Naive thymus-derived CD4-positive, alpha-beta T cell (primary cell): Measurements from ENCODE around the gene TFPI. TPM values are rescaled to one million over a fixed set of nuclear protein-coding genes. Genes with fewer than 3 reads are reported as not detected.

ENCODE experiments used
- ATAC-seq: fragments of 150-1000 bp; cut with Tn5 transposase; 2 replicates; pipeline ENCODE4 v1.10.0; 2021; ENCODE audit warnings: mild to moderate bottlenecking, moderate library complexity
- CTCF ChIA-PET: fragments of 350-600 bp; sonication (Branson Sonifier 250); formaldehyde crosslinking; loops from one replicate; lab custom pipeline; 2021; ENCODE audit warnings: antibody characterized with exemption; lab: Charles Lee
- POLR2A ChIA-PET: fragments of 350-600 bp; sonication (Branson Sonifier 250); formaldehyde crosslinking; loops from one replicate; lab custom pipeline; 2021; ENCODE audit warnings: antibody characterized with exemption, inconsistent platforms; lab: Charles Lee
- DNase-seq, 9 donors: peaks; one replicate each; pipeline versions ENCODE4 v3.0.0 to v3.0.0-alpha.2; 2020 to 2022; ENCODE audit warnings: mixed read lengths in 1 of 9
- H3K27ac ChIP-seq: one replicate; pipeline ENCODE4 v1.7.0; 2013; ENCODE audit warnings: mild to moderate bottlenecking, low read depth, low read length, moderate library complexity
- H3K27me3 ChIP-seq, 2 donors: one replicate each; pipeline ENCODE4 v1.7.0; 2013; ENCODE audit warnings: low read length in 2 of 2, mild to moderate bottlenecking in 2 of 2, moderate library complexity in 2 of 2; ENCODE audit not compliant: control insufficient read depth in 2 of 2, insufficient read depth in 2 of 2
- H3K36me3 ChIP-seq, 3 experiments: 1 replicate in 2 of 3; 2 replicates in 1 of 3; pipeline ENCODE4 v1.7.0; 2013; ENCODE audit warnings: low read length in 3 of 3, mild to moderate bottlenecking in 3 of 3, moderate library complexity in 1 of 3; ENCODE audit not compliant: insufficient read depth in 3 of 3, control insufficient read depth in 2 of 3
- H3K4me1 ChIP-seq, 2 donors: one replicate each; pipeline ENCODE4 v1.7.0; 2013; ENCODE audit warnings: low read length in 2 of 2, mild to moderate bottlenecking in 2 of 2, moderate library complexity in 1 of 2; ENCODE audit not compliant: control insufficient read depth in 2 of 2, insufficient read depth in 2 of 2
- H3K4me3 ChIP-seq: 2 replicates; pipeline ENCODE4 v1.7.0; 2013; ENCODE audit warnings: mild to moderate bottlenecking, low read length
- H3K9me3 ChIP-seq, 3 experiments: 1 replicate in 2 of 3; 2 replicates in 1 of 3; pipeline ENCODE4 v1.7.0; 2013; ENCODE audit warnings: low read length in 3 of 3; ENCODE audit not compliant: control insufficient read depth in 2 of 3
- H3K27ac Mint-ChIP-seq, 9 donors: one replicate each; pipeline ENCODE4 v1.8.0; 2020 to 2022; ENCODE audit warnings: mixed read lengths in 9 of 9, mild to moderate bottlenecking in 8 of 9, moderate library complexity in 5 of 9, inconsistent platforms in 2 of 9
- H3K27me3 Mint-ChIP-seq, 5 donors: one replicate each; pipeline ENCODE4 v1.8.0; 2021 to 2022; ENCODE audit warnings: mixed read lengths in 5 of 5, mild to moderate bottlenecking in 1 of 5
- H3K36me3 Mint-ChIP-seq, 5 donors: one replicate each; pipeline ENCODE4 v1.8.0; 2020 to 2022; ENCODE audit warnings: mixed read lengths in 5 of 5, mild to moderate bottlenecking in 3 of 5, inconsistent platforms in 1 of 5
- H3K4me1 Mint-ChIP-seq, 7 donors: one replicate each; pipeline ENCODE4 v1.8.0; 2020 to 2022; ENCODE audit warnings: mixed read lengths in 7 of 7, mild to moderate bottlenecking in 3 of 7, inconsistent platforms in 1 of 7
- H3K4me3 Mint-ChIP-seq, 10 donors: one replicate each; pipeline ENCODE4 v1.8.0; 2020 to 2022; ENCODE audit warnings: mild to moderate bottlenecking in 10 of 10, mixed read lengths in 10 of 10, moderate library complexity in 6 of 10, inconsistent platforms in 2 of 10
- H3K9me3 Mint-ChIP-seq, 11 donors: one replicate each; pipeline ENCODE4 v1.8.0; 2020 to 2022; ENCODE audit warnings: mixed read lengths in 11 of 11, mild to moderate bottlenecking in 4 of 11, inconsistent platforms in 1 of 11, moderate library complexity in 1 of 11
- intact Hi-C, 2 donors: fragments of 100-400 bp; cut with micrococcal nuclease; formaldehyde crosslinking; loops; one replicate each; pipeline ENCODE4 v1.15.1; 2023
- polyA plus RNA-seq, 2 donors: library from polyadenylated mRNA; unstranded; fragments of 300-500 nt; fragmentation: Illumina TruSeq; gene quantifications; one replicate each; pipeline ENCODE4 v1.2.3, GENCODE V29; 2021
- total RNA-seq, 6 experiments: library from RNA in 5 of 6; stranded (reverse) in 5 of 6; gene quantifications; 1 replicate in 5 of 6; 2 replicates in 1 of 6; pipeline ENCODE4 v1.2.3 and lab custom pipeline; 2021 to 2026

The TFPI gene
- total and polyA plus RNA-seq, 7 experiments from 2014 or later, result 0.15 to 1.2 (median 0.56) TPM; not detected in 4

DNA sequence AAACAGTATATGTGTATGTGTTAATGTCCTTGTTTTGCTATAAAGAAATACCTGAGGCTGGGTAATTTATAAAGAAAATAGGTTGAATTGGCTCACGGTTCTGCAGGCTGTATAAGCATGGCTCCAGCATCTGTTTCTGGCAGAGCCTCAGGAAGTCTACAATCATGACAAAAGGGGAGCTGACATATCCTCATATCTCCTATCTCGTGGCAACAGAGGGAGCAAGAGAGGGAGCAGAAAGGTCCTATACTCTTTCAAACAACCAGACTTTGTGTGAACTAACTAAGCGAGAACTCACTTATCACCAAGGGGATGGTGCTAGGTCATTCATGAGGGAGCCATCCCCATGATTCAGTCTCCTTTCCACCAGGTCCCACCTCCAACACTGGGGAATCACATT is 119.2 kb downstream of the TFPI start:
- Histone ChIP-seq H3K27me3 (no peaks in the 10 kb centered on the region), H3K36me3 (no peaks in the 10 kb centered on the region), H3K4me3 (no peak overlapping the region), H3K4me1 (no peaks in the 10 kb centered on the region), H3K9me3 (no peaks in the 10 kb centered on the region), H3K27ac (no peak overlapping the region)
- no peak for ATAC-seq
- Mint-ChIP-seq H3K36me3 (no peaks in the 10 kb centered on the region), H3K4me1 (peaks cover 0 to 2% (median 0%) of the 10 kb centered on the region in 7 donors), H3K4me3 (no peak overlapping the region), H3K27me3 (no peaks in the 10 kb centered on the region), H3K27ac (no peak overlapping the region), H3K9me3 (no peaks in the 10 kb centered on the region)
- intact Hi-C loops, result no loop called here
- POLR2A ChIA-PET, result no interaction called here
- CTCF ChIA-PET, result interaction anchor here (0.6 kb wide), 1 partner anchor 8 kb away, joined by 3 read pairs; no protein-coding TSS in a partner anchor
- DNase-seq, result no peak

DNA sequence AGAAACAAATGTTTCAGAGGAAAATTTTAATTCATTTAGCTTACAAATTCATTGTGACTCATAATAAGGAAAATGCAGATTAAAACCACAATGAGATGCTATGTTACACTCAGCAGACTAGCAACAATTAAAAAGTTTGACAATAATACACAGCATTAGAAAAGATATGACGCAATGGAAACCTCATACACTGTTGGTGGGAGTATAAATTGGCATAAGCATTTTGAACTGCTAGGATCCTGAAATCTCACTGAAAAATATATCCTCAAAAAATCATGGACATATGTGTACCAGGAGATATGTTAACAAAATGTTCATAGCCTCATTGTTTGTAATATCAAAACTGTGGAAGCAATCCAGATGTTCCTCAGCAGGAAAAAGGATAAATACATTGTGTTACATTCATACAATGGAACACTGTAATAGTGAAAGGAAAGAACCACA is 119.9 kb downstream of the TFPI start:
- Mint-ChIP-seq H3K9me3 (no peaks in the 10 kb centered on the region), H3K36me3 (no peaks in the 10 kb centered on the region), H3K4me3 (no peak overlapping the region), H3K27ac (no peak overlapping the region), H3K27me3 (no peaks in the 10 kb centered on the region), H3K4me1 (peaks cover 0 to 2% (median 0%) of the 10 kb centered on the region in 7 donors)
- H3K4me1 ChIP-seq, result no peaks in the 10 kb centered on the region
- ATAC-seq, result no peak
- H3K27me3 ChIP-seq, result no peaks in the 10 kb centered on the region
- intact Hi-C loops, result no loop called here
- DNase-seq, result no peak
- no peak overlapping the region for H3K27ac ChIP-seq
- CTCF ChIA-PET, result no interaction called here
- no peak overlapping the region for H3K4me3 ChIP-seq
- no peaks in the 10 kb centered on the region for H3K36me3 ChIP-seq
- H3K9me3 ChIP-seq, result no peaks in the 10 kb centered on the region
- POLR2A ChIA-PET, result no interaction called here

DNA sequence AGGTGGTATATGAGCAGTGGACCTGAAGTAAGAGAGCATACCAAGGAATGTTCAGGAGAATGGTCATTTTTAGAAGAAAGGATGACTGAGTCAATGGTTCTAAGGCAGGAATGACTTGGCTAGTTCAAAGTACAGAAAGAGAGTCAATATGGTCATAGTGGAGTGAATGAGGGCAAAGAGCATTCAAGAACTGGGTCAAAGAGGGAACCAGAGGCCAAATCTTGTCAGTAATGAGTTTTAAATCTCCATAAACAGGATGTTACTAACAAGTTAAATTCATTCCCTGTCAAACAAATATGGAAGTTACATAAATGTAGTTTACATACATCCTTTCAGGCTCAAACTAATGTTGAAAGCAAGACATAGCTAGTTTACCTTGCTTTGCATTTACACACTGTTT is 122.3 kb downstream of the TFPI start:
- POLR2A ChIA-PET, result no interaction called here
- ATAC-seq (no peak), DNase-seq (no peak)
- intact Hi-C loops, result no loop called here
- H3K27me3 Mint-ChIP-seq, result no peaks in the 10 kb centered on the region
- H3K27ac ChIP-seq, result no peak overlapping the region
- H3K36me3 Mint-ChIP-seq, result peaks cover 0 to 4% (median 0%) of the 10 kb centered on the region in 5 donors
- no peak overlapping the region for H3K4me3 ChIP-seq
- H3K4me1 ChIP-seq, result no peaks in the 10 kb centered on the region
- H3K4me3 Mint-ChIP-seq, result no peak overlapping the region
- no peaks in the 10 kb centered on the region for H3K27me3 ChIP-seq
- H3K9me3 ChIP-seq, result no peaks in the 10 kb centered on the region
- H3K36me3 ChIP-seq, result no peaks in the 10 kb centered on the region
- CTCF ChIA-PET, result no interaction called here
- H3K9me3 Mint-ChIP-seq, result no peaks in the 10 kb centered on the region
- no peak overlapping the region for H3K27ac Mint-ChIP-seq
- H3K4me1 Mint-ChIP-seq, result peaks cover 0 to 2% (median 0%) of the 10 kb centered on the region in 7 donors

DNA sequence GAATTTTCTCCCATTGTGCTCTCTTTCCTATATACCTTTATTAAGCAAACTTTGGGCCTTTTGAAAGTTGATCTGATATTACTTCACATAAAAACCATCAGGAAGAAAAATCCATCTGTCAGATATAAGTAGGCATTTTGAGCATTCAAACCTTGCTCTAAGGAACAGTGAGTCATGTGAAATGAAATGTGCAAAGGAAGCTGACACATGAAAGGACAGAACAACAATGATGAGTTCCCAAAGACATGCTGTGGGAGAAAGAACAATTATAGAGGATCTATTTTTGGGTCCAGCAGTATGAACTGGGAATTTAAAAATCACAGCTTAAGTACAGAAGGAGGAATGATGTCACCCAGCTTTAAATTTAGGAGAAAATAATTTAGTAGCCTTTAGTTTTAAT is 124.2 kb downstream of the TFPI start:
- intact Hi-C loops, result no loop called here
- Histone ChIP-seq H3K4me3 (no peak overlapping the region), H3K4me1 (no peaks in the 10 kb centered on the region), H3K36me3 (no peaks in the 10 kb centered on the region), H3K27ac (no peak overlapping the region), H3K27me3 (no peaks in the 10 kb centered on the region), H3K9me3 (no peaks in the 10 kb centered on the region)
- CTCF ChIA-PET, result no interaction called here
- DNase-seq (no peak), ATAC-seq (no peak)
- Mint-ChIP-seq H3K9me3 (no peaks in the 10 kb centered on the region), H3K4me1 (no peaks in the 10 kb centered on the region), H3K36me3 (peaks cover 0 to 4% (median 0%) of the 10 kb centered on the region in 5 donors), H3K27me3 (no peaks in the 10 kb centered on the region), H3K27ac (no peak overlapping the region), H3K4me3 (no peak overlapping the region)
- POLR2A ChIA-PET, result no interaction called here

DNA sequence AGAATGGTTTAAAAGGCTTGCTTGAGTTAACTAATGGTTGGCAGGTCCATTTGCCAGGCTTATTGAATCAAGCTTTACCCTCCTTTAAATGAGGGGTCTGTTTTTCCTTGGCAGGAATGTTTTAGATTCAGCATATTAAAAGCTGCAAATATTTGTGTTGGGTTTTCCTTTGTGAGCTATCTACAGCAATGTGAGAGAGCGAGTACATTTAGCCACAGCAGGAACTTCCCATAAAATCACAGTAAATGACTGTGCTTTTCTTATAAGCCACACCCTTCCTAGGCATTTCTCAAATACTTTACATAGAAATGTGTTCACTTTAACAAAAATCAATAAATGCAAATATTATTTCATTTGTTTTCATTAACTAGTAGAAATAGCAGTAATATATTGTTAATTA is 130.1 kb downstream of the TFPI start:
- no peaks in the 10 kb centered on the region for H3K27me3 Mint-ChIP-seq
- no peaks in the 10 kb centered on the region for H3K9me3 ChIP-seq
- no peak overlapping the region for H3K4me3 Mint-ChIP-seq
- no peaks in the 10 kb centered on the region for H3K4me1 ChIP-seq
- H3K4me1 Mint-ChIP-seq, result peaks cover 0 to 1% (median 0%) of the 10 kb centered on the region in 7 donors
- peaks cover 0 to 4% (median 0%) of the 10 kb centered on the region in 5 donors for H3K36me3 Mint-ChIP-seq
- no peak overlapping the region for H3K4me3 ChIP-seq
- no peak overlapping the region for H3K27ac Mint-ChIP-seq
- H3K36me3 ChIP-seq, result no peaks in the 10 kb centered on the region
- H3K27ac ChIP-seq, result no peak overlapping the region
- ATAC-seq (no peak), DNase-seq (no peak)
- H3K27me3 ChIP-seq, result no peaks in the 10 kb centered on the region
- no peaks in the 10 kb centered on the region for H3K9me3 Mint-ChIP-seq
- intact Hi-C loops, result no loop called here
- ChIA-PET POLR2A (no interaction called here), CTCF (no interaction called here)

DNA sequence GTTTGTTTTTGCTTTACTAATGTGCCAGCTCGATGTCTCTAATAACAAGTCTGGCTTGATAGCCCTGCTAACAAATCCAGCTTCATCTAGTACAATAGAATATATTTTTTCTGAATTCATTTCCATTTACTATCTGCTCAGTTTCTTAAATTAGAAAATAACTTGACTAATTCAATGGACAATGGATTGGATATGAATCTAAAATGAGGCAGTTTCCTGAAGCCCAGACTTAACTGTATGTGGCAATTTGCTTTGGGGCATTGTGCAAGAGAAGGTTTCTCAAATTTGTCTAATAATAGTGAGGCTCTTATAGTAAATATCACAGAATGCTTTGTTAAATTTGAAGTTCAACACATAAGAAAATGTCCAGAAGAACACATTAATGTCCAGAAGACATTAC is 132.0 kb downstream of the TFPI start:
- Mint-ChIP-seq H3K36me3 (no peaks in the 10 kb centered on the region), H3K9me3 (no peaks in the 10 kb centered on the region), H3K27ac (no peak overlapping the region), H3K4me3 (no peak overlapping the region), H3K4me1 (peaks cover 0 to 1% (median 0%) of the 10 kb centered on the region in 7 donors), H3K27me3 (no peaks in the 10 kb centered on the region)
- no peaks in the 10 kb centered on the region for H3K9me3 ChIP-seq
- H3K27me3 ChIP-seq, result no peaks in the 10 kb centered on the region
- POLR2A ChIA-PET, result no interaction called here
- no peak overlapping the region for H3K4me3 ChIP-seq
- no peaks in the 10 kb centered on the region for H3K4me1 ChIP-seq
- no peaks in the 10 kb centered on the region for H3K36me3 ChIP-seq
- H3K27ac ChIP-seq, result no peak overlapping the region
- CTCF ChIA-PET, result no interaction called here
- ATAC-seq (no peak), DNase-seq (no peak)
- intact Hi-C loops, result no loop called here

DNA sequence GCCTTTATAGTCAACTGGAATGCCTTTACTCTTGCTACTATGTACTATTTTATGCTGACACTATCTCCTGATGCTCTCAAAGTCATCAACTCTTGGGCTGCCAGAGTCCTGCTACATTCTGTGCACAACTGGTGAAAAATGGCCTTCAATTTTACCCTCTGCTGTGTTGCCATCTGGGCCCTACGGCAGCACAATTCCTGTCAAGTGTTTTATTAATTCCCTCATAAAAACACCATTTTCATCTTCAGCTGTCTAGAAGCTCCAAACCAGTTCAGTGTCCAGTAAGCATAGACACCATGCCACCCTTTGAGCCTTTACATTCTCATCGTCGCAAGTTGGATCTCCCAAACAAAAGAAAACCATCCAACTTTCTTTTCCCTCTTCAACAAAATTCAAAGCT is 132.7 kb downstream of the TFPI start:
- Mint-ChIP-seq H3K9me3 (no peaks in the 10 kb centered on the region), H3K27ac (no peak overlapping the region), H3K36me3 (no peaks in the 10 kb centered on the region), H3K27me3 (no peaks in the 10 kb centered on the region), H3K4me1 (peaks cover 0 to 1% (median 0%) of the 10 kb centered on the region in 7 donors), H3K4me3 (no peak overlapping the region)
- Histone ChIP-seq H3K27me3 (no peaks in the 10 kb centered on the region), H3K4me1 (no peaks in the 10 kb centered on the region), H3K9me3 (no peaks in the 10 kb centered on the region), H3K4me3 (no peak overlapping the region), H3K27ac (no peak overlapping the region), H3K36me3 (no peaks in the 10 kb centered on the region)
- ATAC-seq, result no peak
- POLR2A ChIA-PET, result no interaction called here
- CTCF ChIA-PET, result no interaction called here
- no peak for DNase-seq
- intact Hi-C loops, result no loop called here
